22Rv1 (cell line): ENCODE data around the gene JAGN1.

Experiments used
- CTCF ChIP-seq: fragments of 450-650 bp; IDR thresholded peaks from 2 replicates; pipeline ENCODE4 v1.5.1; 2017; ENCODE audit warnings: mild to moderate bottlenecking
- ZFX ChIP-seq: fragments of 450-650 bp; IDR thresholded peaks from 2 replicates; pipeline ENCODE4 v1.6.1; 2017; ENCODE audit warnings: antibody characterized with exemption, borderline replicate concordance

- TF ChIP-seq CTCF (no peak), ZFX (no peak)
Observed at GRCh38 chr3:9889405-9889804, 1.0 kb upstream of the JAGN1 start.
